Esophagus muscularis mucosa (tissue), 4 donors: ENCODE data around the gene HAUS7. TPM values are rescaled to one million over a fixed set of nuclear protein-coding genes. Genes with fewer than 3 reads are reported as not detected.
A peak's percentile ranks its signal among the peaks of the same experiment; 100 is the strongest.

Source experiments
- DNase-seq: peaks from one replicate; pipeline ENCODE4 v3.0.0-alpha.2; 2017; ENCODE audit errors: extremely low spot score
- H3K27ac ChIP-seq, 4 donors: fragments of 200-600 bp; sonication (generic); replicated peaks in 1 of 4; 1 replicate in 3 of 4; 2 replicates in 1 of 4; pipeline ENCODE4 v1.5.1; 2016 to 2019; ENCODE audit warnings: mild to moderate bottlenecking in 1 of 4
- H3K27me3 ChIP-seq, 4 donors: fragments of 200-600 bp; sonication (generic); one replicate each; pipeline versions ENCODE4 v1.5.1 to v1.6.0; 2016 to 2019
- H3K36me3 ChIP-seq, 4 donors: fragments of 200-600 bp; sonication (generic); one replicate each; pipeline ENCODE4 v1.5.1; 2016 to 2019
- H3K4me1 ChIP-seq, 4 donors: fragments of 200-600 bp; sonication (generic); one replicate each; pipeline ENCODE4 v1.5.1; 2016 to 2019
- H3K4me3 ChIP-seq, 4 donors: fragments of 200-600 bp; sonication (generic); 1 replicate in 2 of 4; 2 replicates in 2 of 4; pipeline ENCODE4 v1.5.1; 2016 to 2019; ENCODE audit warnings: mild to moderate bottlenecking in 4 of 4, moderate library complexity in 1 of 4
- H3K9me3 ChIP-seq, 4 donors: fragments of 200-600 bp; sonication (generic); 1 replicate in 3 of 4; 2 replicates in 1 of 4; pipeline ENCODE4 v1.5.1; 2016 to 2019
- EP300 ChIP-seq: sonication (generic); formaldehyde crosslinking; IDR thresholded peaks from one replicate; pipeline ENCODE4 v1.6.1; 2017; ENCODE audit warnings: antibody characterized with exemption
- POLR2A ChIP-seq: fragments of 450-650 bp; IDR thresholded peaks from one replicate; pipeline ENCODE4 v1.6.1; 2017; ENCODE audit warnings: antibody characterized with exemption, moderate library complexity, mild to moderate bottlenecking, low read depth
- POLR2AphosphoS5 ChIP-seq, 2 donors: sonication (generic); formaldehyde crosslinking; IDR thresholded peaks; one replicate each; pipeline ENCODE4 v1.6.1; 2017; ENCODE audit warnings: antibody characterized with exemption in 2 of 2
- WGBS: methylation state at CpG from one replicate; pipeline ENCODE4 v1.1.5; 2018; 5-methylcytosine and 5-hydroxymethylcytosine counted together
- intact Hi-C: fragments of 100-400 bp; cut with DNase I; formaldehyde crosslinking; loops from one replicate; pipeline ENCODE4 v1.15.1; 2023
- total RNA-seq, 4 donors: library from RNA; depleted of rRNA; stranded (reverse); fragments of >200 nt; gene quantifications; one replicate each; pipeline versions ENCODE4 v1.1.0 to v1.2.1, GENCODE V29; 2016
- TF ChIP-seq, protein P1 (sequence below), 3 experiments: fragments of 200-600 bp in 2 of 3; fragments of 450-650 bp in 1 of 3; sonication (generic) in 2 of 3; IDR thresholded peaks; one replicate each; pipeline ENCODE4 v1.5.1; 2017 to 2019; ENCODE audit warnings: antibody characterized with exemption in 3 of 3, mild to moderate bottlenecking in 2 of 3, moderate library complexity in 1 of 3

The HAUS7 gene
- total RNA-seq, 4 donors from 2014 or later: 23.4 to 25.8 (median 24.2) TPM

DNA sequence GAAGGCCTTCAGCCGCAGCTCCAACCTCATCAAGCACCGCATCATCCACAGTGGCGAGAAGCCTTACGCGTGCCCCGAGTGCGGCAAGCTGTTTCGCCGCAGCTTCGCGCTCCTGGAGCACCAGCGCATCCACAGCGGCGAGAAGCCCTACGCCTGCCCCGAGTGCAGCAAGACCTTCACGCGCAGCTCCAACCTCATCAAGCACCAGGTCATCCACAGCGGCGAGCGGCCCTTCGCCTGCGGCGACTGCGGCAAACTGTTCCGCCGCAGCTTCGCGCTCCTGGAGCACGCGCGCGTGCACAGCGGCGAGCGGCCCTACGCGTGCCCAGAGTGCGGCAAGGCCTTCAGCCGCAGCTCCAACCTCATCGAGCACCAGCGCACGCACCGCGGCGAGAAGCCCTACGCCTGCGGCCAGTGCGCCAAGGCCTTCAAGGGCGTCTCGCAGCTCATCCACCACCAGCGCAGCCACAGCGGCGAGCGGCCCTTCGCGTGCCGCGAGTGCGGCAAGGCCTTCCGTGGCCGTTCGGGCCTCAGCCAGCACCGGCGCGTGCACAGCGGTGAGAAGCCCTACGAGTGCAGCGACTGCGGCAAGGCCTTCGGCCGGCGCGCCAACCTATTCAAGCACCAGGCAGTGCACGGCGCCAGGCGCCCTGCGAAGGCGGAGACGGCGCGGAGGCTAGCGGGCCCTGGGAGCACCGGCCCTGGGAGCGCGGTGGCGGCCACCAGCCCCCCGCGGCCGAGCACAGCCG, 49.4 kb downstream of the HAUS7 start:
- H3K27ac ChIP-seq: no peak overlapping the region
- intact Hi-C loops: no loop called here
- no peaks in the 10 kb centered on the region for H3K4me1 ChIP-seq
- TF ChIP-seq POLR2AphosphoS5 (IDR thresholded peaks at IDR 0.05) (no peak), EP300 (no peak), POLR2A (no peak)
- TF ChIP-seq, protein P1, sequence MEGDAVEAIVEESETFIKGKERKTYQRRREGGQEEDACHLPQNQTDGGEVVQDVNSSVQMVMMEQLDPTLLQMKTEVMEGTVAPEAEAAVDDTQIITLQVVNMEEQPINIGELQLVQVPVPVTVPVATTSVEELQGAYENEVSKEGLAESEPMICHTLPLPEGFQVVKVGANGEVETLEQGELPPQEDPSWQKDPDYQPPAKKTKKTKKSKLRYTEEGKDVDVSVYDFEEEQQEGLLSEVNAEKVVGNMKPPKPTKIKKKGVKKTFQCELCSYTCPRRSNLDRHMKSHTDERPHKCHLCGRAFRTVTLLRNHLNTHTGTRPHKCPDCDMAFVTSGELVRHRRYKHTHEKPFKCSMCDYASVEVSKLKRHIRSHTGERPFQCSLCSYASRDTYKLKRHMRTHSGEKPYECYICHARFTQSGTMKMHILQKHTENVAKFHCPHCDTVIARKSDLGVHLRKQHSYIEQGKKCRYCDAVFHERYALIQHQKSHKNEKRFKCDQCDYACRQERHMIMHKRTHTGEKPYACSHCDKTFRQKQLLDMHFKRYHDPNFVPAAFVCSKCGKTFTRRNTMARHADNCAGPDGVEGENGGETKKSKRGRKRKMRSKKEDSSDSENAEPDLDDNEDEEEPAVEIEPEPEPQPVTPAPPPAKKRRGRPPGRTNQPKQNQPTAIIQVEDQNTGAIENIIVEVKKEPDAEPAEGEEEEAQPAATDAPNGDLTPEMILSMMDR (IDR thresholded peaks at IDR 0.05): no peak
- H3K9me3 ChIP-seq: no peaks in the 10 kb centered on the region
- 91% methylated on average over 79 of the region's 91 CpGs for WGBS
- DNase-seq: no peak
- peaks cover 0 to 26% (median 10%) of the 10 kb centered on the region in 4 donors for H3K36me3 ChIP-seq
- H3K4me3 ChIP-seq: no peak overlapping the region
- H3K27me3 ChIP-seq: no peaks in the 10 kb centered on the region

- intact Hi-C loops: no loop called here
- Histone ChIP-seq H3K27me3 (no peaks in the 10 kb centered on the region), H3K4me3 (no peak overlapping the region), H3K36me3 (peaks cover 0 to 26% (median 10%) of the 10 kb centered on the region in 4 donors), H3K9me3 (no peaks in the 10 kb centered on the region), H3K27ac (no peak overlapping the region), H3K4me1 (peaks cover 0 to 4% (median under 1%) of the 10 kb centered on the region in 4 donors)
- WGBS: 86% methylated on average over 8 of the region's 8 CpGs
- DNase-seq: no peak
- TF ChIP-seq, protein P1 (IDR thresholded peaks at IDR 0.05): no peak
- TF ChIP-seq POLR2AphosphoS5 (IDR thresholded peaks at IDR 0.05): no peak
- no peak for TF ChIP-seq EP300
- TF ChIP-seq POLR2A: no peak
Measured at GRCh38 chrX:153417637-153418036, 52.7 kb downstream of the HAUS7 start.

- 59% methylated on average over 12 of the region's 12 CpGs for WGBS
- H3K4me1 ChIP-seq: peaks cover 0 to 12% (median 7%) of the 10 kb centered on the region in 4 donors
- DNase-seq: no peak
Measured at GRCh38 chrX:153416781-153417450, 53.5 kb downstream of the HAUS7 start.

GRCh38 chrX:153414856-153415510, 55.4 kb downstream of the HAUS7 start:
- no peak overlapping the region for H3K4me3 ChIP-seq
- intact Hi-C loops: no loop called here
- WGBS: 63% methylated on average over 9 of the region's 9 CpGs
- H3K4me1 ChIP-seq: peaks cover 0 to 18% (median 17%) of the 10 kb centered on the region in 4 donors
- H3K36me3 ChIP-seq: peaks cover 0 to 6% (median 2%) of the 10 kb centered on the region in 4 donors
- DNase-seq: no peak
- peak overlapping the region in 2 of 4 donors; percentile 44 to 46 for H3K27ac ChIP-seq
- no peaks in the 10 kb centered on the region for H3K9me3 ChIP-seq
- TF ChIP-seq EP300: no peak
- TF ChIP-seq, protein P1 (IDR thresholded peaks at IDR 0.05): no peak
- no peak for TF ChIP-seq POLR2A
- peak in 1 of 2 donors; percentile 53 for TF ChIP-seq POLR2AphosphoS5 (IDR thresholded peaks at IDR 0.05)
- H3K27me3 ChIP-seq: no peaks in the 10 kb centered on the region

More at GRCh38 chrX:153416781-153417450, 53.5 kb downstream of the HAUS7 start:
- TF ChIP-seq POLR2AphosphoS5 (IDR thresholded peaks at IDR 0.05) (no peak), POLR2A (no peak), EP300 (no peak)
- TF ChIP-seq, protein P1 (IDR thresholded peaks at IDR 0.05): no peak
- H3K9me3 ChIP-seq: no peaks in the 10 kb centered on the region
- peaks cover 0 to 22% (median 9%) of the 10 kb centered on the region in 4 donors for H3K36me3 ChIP-seq
- H3K27me3 ChIP-seq: no peaks in the 10 kb centered on the region
- intact Hi-C loops: no loop called here
- no peak overlapping the region for H3K4me3 ChIP-seq
- H3K27ac ChIP-seq: no peak overlapping the region
